IMR-90 (cell line): ENCODE results near the gene TMEM184B. TPM values are rescaled to one million over a fixed set of nuclear protein-coding genes. Genes with fewer than 3 reads are reported as not detected.

Experiments
- ATAC-seq: fragments of 200-7000 bp; cut with Tn5 transposase; 2 replicates; pipeline ENCODE4 v1.9.1; 2020; ENCODE audit warnings: low read depth, mild to moderate bottlenecking, moderate library complexity
- BruUV-seq: library from RNA; stranded (reverse); fragments of 400-500 nt; replicated peaks from 2 replicates; lab custom pipeline; 2021; lab: Mats Ljungman, UMichigan
- CTCF ChIA-PET: fragments of 300-600 bp; formaldehyde crosslinking; extraction: SDS; loops from one replicate; lab custom pipeline; 2021; ENCODE audit warnings: antibody characterized with exemption; lab: Yijun Ruan, JAX
- POLR2A ChIA-PET: fragments of 300-600 bp; sonication (Branson Sonifier 250); formaldehyde crosslinking; loops from one replicate; lab custom pipeline; 2022; ENCODE audit warnings: antibody characterized with exemption; ENCODE audit not compliant: unreplicated experiment; lab: Charles Lee
- DNase-seq: peaks from one replicate; pipeline ENCODE4 v3.0.0; 2013
- H2AFZ ChIP-seq: replicated peaks from 2 replicates; pipeline ENCODE3; 2013; ENCODE audit warnings: low read length, mild to moderate bottlenecking; ENCODE audit not compliant: poor library complexity
- H2AK5ac ChIP-seq: 2 replicates; pipeline ENCODE4 v1.6.1; 2013; ENCODE audit warnings: low read depth, low read length, inconsistent platforms
- H2AK9ac ChIP-seq: replicated peaks from 2 replicates; pipeline ENCODE3; 2013; ENCODE audit warnings: mild to moderate bottlenecking, low read depth, low read length, moderate library complexity; ENCODE audit not compliant: poor library complexity
- H2BK120ac ChIP-seq: 2 replicates; pipeline ENCODE4 v1.6.1; 2013; ENCODE audit warnings: low read depth, low read length, inconsistent platforms
- H2BK15ac ChIP-seq: 3 replicates; pipeline ENCODE4 v1.6.1; 2013; ENCODE audit warnings: low read depth, low read length, inconsistent platforms
- H2BK20ac ChIP-seq: 2 replicates; pipeline ENCODE4 v1.6.1; 2013; ENCODE audit warnings: low read depth, mild to moderate bottlenecking, inconsistent platforms, low read length, moderate library complexity
- H2BK5ac ChIP-seq: 2 replicates; pipeline ENCODE4 v1.6.1; 2013; ENCODE audit warnings: mild to moderate bottlenecking, low read depth, low read length, inconsistent platforms; ENCODE audit not compliant: poor library complexity, severe bottlenecking
- H3K14ac ChIP-seq: replicated peaks from 2 replicates; pipeline ENCODE4 v1.6.1; 2013; ENCODE audit warnings: low read depth, low read length, inconsistent platforms
- H3K18ac ChIP-seq: 2 replicates; pipeline ENCODE4 v1.6.1; 2013; ENCODE audit warnings: low read depth, low read length, control low read depth
- H3K23ac ChIP-seq: 2 replicates; pipeline ENCODE4 v1.6.1; 2013; ENCODE audit warnings: low read depth, low read length, inconsistent platforms
- H3K27ac ChIP-seq: 2 replicates; pipeline ENCODE4 v1.5.1; 2013; ENCODE audit warnings: mild to moderate bottlenecking, control low read depth, low read length; ENCODE audit not compliant: insufficient read depth
- H3K27me3 ChIP-seq: 2 replicates; pipeline ENCODE4 v1.6.1; 2013; ENCODE audit warnings: low read length; ENCODE audit not compliant: control insufficient read depth, insufficient read depth
- H3K36me3 ChIP-seq: 2 replicates; pipeline ENCODE4 v1.6.1; 2013; ENCODE audit warnings: low read length, mixed read lengths; ENCODE audit not compliant: control insufficient read depth, insufficient read depth
- H3K4ac ChIP-seq: 2 replicates; pipeline ENCODE4 v1.6.1; 2013; ENCODE audit warnings: low read depth, low read length, inconsistent platforms
- H3K4me1 ChIP-seq: 2 replicates; pipeline ENCODE4 v1.6.1; 2013; ENCODE audit warnings: low read length, mixed read lengths; ENCODE audit not compliant: control insufficient read depth, insufficient read depth
- H3K4me2 ChIP-seq: 2 replicates; pipeline ENCODE4 v1.6.1; 2013; ENCODE audit warnings: low read depth, mild to moderate bottlenecking, control low read depth, low read length, moderate library complexity
- H3K4me3 ChIP-seq: 2 replicates; pipeline ENCODE4 v1.5.1; 2013; ENCODE audit warnings: low read depth, mild to moderate bottlenecking, control low read depth, low read length, moderate library complexity; ENCODE audit not compliant: insufficient read depth
- H3K56ac ChIP-seq: 2 replicates; pipeline ENCODE4 v1.6.1; 2013; ENCODE audit warnings: low read length, inconsistent platforms; ENCODE audit not compliant: insufficient read depth; ENCODE audit errors: extremely low read depth
- H3K79me1 ChIP-seq, 2 experiments: 2 replicates each; pipeline ENCODE4 v1.6.1; 2013; ENCODE audit warnings: low read length in 2 of 2, inconsistent platforms in 1 of 2, low read depth in 1 of 2
- H3K9ac ChIP-seq: 2 replicates; pipeline ENCODE4 v1.6.1; 2013; ENCODE audit warnings: low read depth, low read length, control low read depth
- H3K9me1 ChIP-seq: 2 replicates; pipeline ENCODE4 v1.6.1; 2013; ENCODE audit warnings: low read length, inconsistent platforms; ENCODE audit not compliant: insufficient read depth
- H3K9me3 ChIP-seq: 2 replicates; pipeline ENCODE4 v1.6.1; 2013; ENCODE audit warnings: low read length; ENCODE audit not compliant: control insufficient read depth, insufficient read depth
- H4K20me1 ChIP-seq: 2 replicates; pipeline ENCODE4 v1.6.1; 2013; ENCODE audit warnings: low read length, inconsistent platforms; ENCODE audit not compliant: insufficient read depth
- H4K5ac ChIP-seq: 2 replicates; pipeline ENCODE4 v1.6.1; 2013; ENCODE audit warnings: mild to moderate bottlenecking, low read depth, low read length, control low read depth
- H4K8ac ChIP-seq, 2 experiments: 2 replicates each; pipeline ENCODE4 v1.6.1; 2013; ENCODE audit warnings: low read depth in 2 of 2, low read length in 2 of 2, control low read depth in 1 of 2, inconsistent platforms in 1 of 2
- H4K91ac ChIP-seq: 2 replicates; pipeline ENCODE4 v1.6.1; 2013; ENCODE audit warnings: low read depth, low read length, inconsistent platforms; ENCODE audit not compliant: insufficient read depth
- BHLHE40 ChIP-seq: fragments of 150-350 bp; IDR thresholded peaks from 2 replicates; pipeline ENCODE4 v1.6.1; 2016; ENCODE audit warnings: mild to moderate bottlenecking, low read depth, low read length
- CEBPB ChIP-seq: IDR thresholded peaks from 2 replicates; pipeline ENCODE4 v1.6.1; 2012; ENCODE audit warnings: low read depth, low read length, improper control_type of control experiment
- CHD1 ChIP-seq: IDR thresholded peaks from 2 replicates; pipeline ENCODE4 v1.6.1; 2012; ENCODE audit warnings: low read depth, low read length, improper control_type of control experiment
- FOS ChIP-seq: fragments of 150-350 bp; IDR thresholded peaks from 2 replicates; pipeline ENCODE4 v1.6.1; 2016; ENCODE audit warnings: low read depth, low read length
- MAFK ChIP-seq: IDR thresholded peaks from 2 replicates; pipeline ENCODE4 v1.6.1; 2012; ENCODE audit warnings: low read depth, low read length, improper control_type of control experiment
- MAZ ChIP-seq: IDR thresholded peaks from 2 replicates; pipeline ENCODE4 v1.6.1; 2012; ENCODE audit warnings: low read depth, mild to moderate bottlenecking, low read length, improper control_type of control experiment, moderate library complexity, borderline replicate concordance
- MXI1 ChIP-seq: IDR thresholded peaks from 2 replicates; pipeline ENCODE4 v1.6.1; 2012; ENCODE audit warnings: low read depth, mild to moderate bottlenecking, low read length, moderate library complexity, borderline replicate concordance
- NFE2L2 ChIP-seq: fragments of 150-350 bp; IDR thresholded peaks from 2 replicates; pipeline ENCODE4 v1.6.1; 2016; ENCODE audit warnings: low read depth, mild to moderate bottlenecking, low read length
- RAD21 ChIP-seq: IDR thresholded peaks from 2 replicates; pipeline ENCODE4 v1.6.1; 2012; ENCODE audit warnings: low read length, improper control_type of control experiment
- RFX5 ChIP-seq: IDR thresholded peaks from 2 replicates; pipeline ENCODE4 v1.8.0; 2012; ENCODE audit warnings: low read depth, mild to moderate bottlenecking, low read length, moderate library complexity
- SMC3 ChIP-seq: fragments of 150-350 bp; IDR thresholded peaks from 2 replicates; pipeline ENCODE4 v1.6.1; 2016; ENCODE audit warnings: low read depth, mild to moderate bottlenecking, antibody characterized with exemption, low read length, moderate library complexity
- WGBS, 2 experiments: methylation state at CpG; one replicate each; pipeline versions ENCODE4 v1.1.5 to v1.1.7; 2013; ENCODE audit warnings: missing lambda C conversion rate in 2 of 2; ENCODE audit not compliant: insufficient read length in 1 of 2; ENCODE audit errors: extremely low coverage in 2 of 2; 5-methylcytosine and 5-hydroxymethylcytosine counted together
- dilution Hi-C: fragments of 300-500 bp; cut with HindIII; formaldehyde crosslinking; loops from one replicate; pipeline ENCODE4 v1.14.3; 2018; ENCODE audit warnings: low sequenced_read_pairs; ENCODE audit not compliant: unreplicated experiment
- in situ Hi-C: fragments of 300-500 bp; cut with MboI; formaldehyde crosslinking; loops from 3 replicates; pipeline ENCODE4 v1.14.3; 2019; ENCODE audit warnings: low sequenced_read_pairs, inconsistent platforms, mixed read lengths
- intact Hi-C: fragments of 100-400 bp; cut with micrococcal nuclease; formaldehyde crosslinking; loops from 2 replicates; pipeline ENCODE4 v1.10.0; 2022
- polyA plus RNA-seq, 3 experiments: library from polyadenylated mRNA; depleted of rRNA; stranded (reverse); fragments of >200 nt; gene quantifications; 2 replicates each; pipeline ENCODE4 v1.2.3, GENCODE V29; 2012; ENCODE audit warnings: low replicate concordance in 1 of 3
- total RNA-seq: library from RNA; depleted of rRNA; stranded (reverse); fragments of >200 nt; gene quantifications from 2 replicates; pipeline ENCODE4 v1.2.3, GENCODE V29; 2012
- TF ChIP-seq, protein P1 (sequence below): fragments of 150-350 bp; IDR thresholded peaks from 2 replicates; pipeline ENCODE4 v1.6.1; 2017; ENCODE audit warnings: mild to moderate bottlenecking, antibody characterized with exemption, low read length, low read depth
- TF ChIP-seq, protein P2 (sequence below): conservative IDR thresholded peaks from 2 replicates; pipeline ENCODE4 v1.5.1; 2012; ENCODE audit warnings: mild to moderate bottlenecking, low read depth, low read length, improper control_type of control experiment

TMEM184B gene
- total and polyA plus RNA-seq, 2 of the 4 experiments (the other 2 are of a cell fraction) = 9.1 to 81.1 TPM

DNA sequence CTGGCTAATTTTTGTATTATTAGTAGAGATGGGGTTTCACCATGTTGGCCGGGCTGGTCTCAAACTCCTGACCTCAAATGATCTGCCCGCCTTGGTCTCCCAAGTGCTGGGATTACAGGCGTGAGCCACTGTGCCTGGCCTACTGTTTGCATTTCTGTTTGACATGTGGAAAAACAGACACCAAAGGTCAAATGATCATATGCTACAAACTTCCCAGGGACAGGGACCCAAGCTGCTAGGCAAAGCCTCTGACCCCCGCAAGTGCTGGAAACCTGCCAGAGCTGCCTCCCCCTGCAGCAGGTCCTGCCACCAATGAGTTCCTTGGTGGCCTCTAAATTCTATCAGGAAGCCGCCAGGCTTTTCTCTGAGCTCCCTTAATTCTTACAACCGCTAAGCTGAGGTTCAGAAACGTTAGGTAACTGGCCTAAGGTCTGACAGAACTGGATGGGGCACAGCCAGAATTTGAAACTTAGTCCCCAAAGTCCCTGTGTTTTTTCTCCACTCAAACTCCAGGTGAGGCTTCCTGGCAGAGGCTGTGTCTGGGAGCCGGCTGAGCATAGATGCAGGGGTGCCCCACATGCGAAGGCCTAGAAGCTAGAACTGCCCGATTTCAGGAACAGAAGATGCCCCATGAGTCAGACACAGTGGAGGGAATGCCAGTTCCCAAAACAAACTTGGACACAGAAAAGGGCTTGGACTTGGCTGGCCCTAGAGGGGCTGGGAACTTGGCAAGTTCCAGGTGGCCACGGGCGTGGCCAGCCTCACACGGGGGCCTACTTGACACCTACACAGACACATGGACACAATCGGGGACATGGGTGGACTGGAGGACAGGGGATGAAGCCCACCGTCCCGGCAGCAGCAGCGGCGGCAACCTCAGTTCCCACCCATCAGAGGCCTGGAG lies 37.1 kb upstream of the TMEM184B start:
- Histone ChIP-seq H4K5ac (no peak overlapping the region), H3K18ac (no peak overlapping the region)
- in situ Hi-C loops = no loop called here

More for the DNA sequence above, 37.1 kb upstream of the TMEM184B start:
- Histone ChIP-seq H3K79me1 (peaks cover 0 to 64% of the 10 kb centered on the region in 2 experiments; a peak in 2 of 4 replicates), H4K20me1 (peaks cover 98% of the 10 kb centered on the region), H3K27ac (peak overlapping the region; percentile 12; the same call in 1 of the 2 replicates), H3K14ac (0 out of 2 replicates have a peak overlapping the region, but pooled peaks have one; percentile 29), H2BK5ac (peak overlapping the region; percentile 67), H2AK9ac (peak overlapping the region; percentile 65), H3K4me2 (no peak overlapping the region), H4K91ac (no peak overlapping the region; the same call in 1 of the 2 replicates), H2AFZ (no peak overlapping the region), H3K9me1 (peaks cover 47% of the 10 kb centered on the region), H3K4me3 (no peak overlapping the region), H3K4ac (peak overlapping the region; percentile 16; the same call in 1 of the 2 replicates), H2AK5ac (0 out of 2 replicates have a peak overlapping the region, but pooled peaks have one; percentile 51), H2BK15ac (no peak overlapping the region), H4K8ac (no peak overlapping the region), H2BK120ac (no peak overlapping the region), H3K36me3 (peaks cover 46% of the 10 kb centered on the region), H3K23ac (0 out of 2 replicates have a peak overlapping the region, but pooled peaks have one; percentile 65), H3K9ac (no peak overlapping the region), H3K27me3 (no peaks in the 10 kb centered on the region), H3K9me3 (no peaks in the 10 kb centered on the region), H2BK20ac (no peak overlapping the region; the same call in 1 of the 2 replicates), H3K4me1 (peaks cover 53% of the 10 kb centered on the region), H3K56ac (no peak overlapping the region)
- DNase-seq = no peak
- BruUV-seq = no TSS peak
- CTCF ChIA-PET = no interaction called here
- 70% methylated on average over 10 of the region's 18 CpGs; no CpG with 5 or more reads in 1 of the 2 experiments for WGBS, 2 experiments
- dilution Hi-C loops (no loop called here), intact Hi-C loops (no loop called here)
- TF ChIP-seq, protein P1, sequence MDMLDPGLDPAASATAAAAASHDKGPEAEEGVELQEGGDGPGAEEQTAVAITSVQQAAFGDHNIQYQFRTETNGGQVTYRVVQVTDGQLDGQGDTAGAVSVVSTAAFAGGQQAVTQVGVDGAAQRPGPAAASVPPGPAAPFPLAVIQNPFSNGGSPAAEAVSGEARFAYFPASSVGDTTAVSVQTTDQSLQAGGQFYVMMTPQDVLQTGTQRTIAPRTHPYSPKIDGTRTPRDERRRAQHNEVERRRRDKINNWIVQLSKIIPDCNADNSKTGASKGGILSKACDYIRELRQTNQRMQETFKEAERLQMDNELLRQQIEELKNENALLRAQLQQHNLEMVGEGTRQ = no peak
- TF ChIP-seq FOS (no peak), MAFK (no peak), MAZ (no peak), CHD1 (no peak), RFX5 (no peak), MXI1 (no peak), NFE2L2 (no peak), RAD21 (no peak), BHLHE40 (no peak), SMC3 (no peak), CEBPB (no peak)
- TF ChIP-seq, protein P2, sequence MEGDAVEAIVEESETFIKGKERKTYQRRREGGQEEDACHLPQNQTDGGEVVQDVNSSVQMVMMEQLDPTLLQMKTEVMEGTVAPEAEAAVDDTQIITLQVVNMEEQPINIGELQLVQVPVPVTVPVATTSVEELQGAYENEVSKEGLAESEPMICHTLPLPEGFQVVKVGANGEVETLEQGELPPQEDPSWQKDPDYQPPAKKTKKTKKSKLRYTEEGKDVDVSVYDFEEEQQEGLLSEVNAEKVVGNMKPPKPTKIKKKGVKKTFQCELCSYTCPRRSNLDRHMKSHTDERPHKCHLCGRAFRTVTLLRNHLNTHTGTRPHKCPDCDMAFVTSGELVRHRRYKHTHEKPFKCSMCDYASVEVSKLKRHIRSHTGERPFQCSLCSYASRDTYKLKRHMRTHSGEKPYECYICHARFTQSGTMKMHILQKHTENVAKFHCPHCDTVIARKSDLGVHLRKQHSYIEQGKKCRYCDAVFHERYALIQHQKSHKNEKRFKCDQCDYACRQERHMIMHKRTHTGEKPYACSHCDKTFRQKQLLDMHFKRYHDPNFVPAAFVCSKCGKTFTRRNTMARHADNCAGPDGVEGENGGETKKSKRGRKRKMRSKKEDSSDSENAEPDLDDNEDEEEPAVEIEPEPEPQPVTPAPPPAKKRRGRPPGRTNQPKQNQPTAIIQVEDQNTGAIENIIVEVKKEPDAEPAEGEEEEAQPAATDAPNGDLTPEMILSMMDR = no peak
- no peak for ATAC-seq
- POLR2A ChIA-PET = no interaction called here
